Stimulated activated CD4-positive, alpha-beta T cell treated with anti-CD3 and anti-CD28 coated beads, Interleukin-2, amount 100 ng/mL, for 4 hours (primary cell): Measurements from ENCODE around the gene KIF3B.
"Not testable (repeated sequence)": the region's sequence is repeated elsewhere in the genome, so short reads cannot be mapped to it uniquely, and the experiment has no call there.

Source experiments
- DNase-seq: peaks from one replicate; pipeline ENCODE4 v3.0.0-alpha.2; 2020; ENCODE audit warnings: low read depth

KIF3B gene

GRCh38 chr20:32277361-32278198 lies at the start of gene KIF3B:
Gene KIF3B (plus strand): TSS chr20:32277651. CDS start chr20:32309778, 32,127 bp downstream.
- DNase-seq = peak; percentile 82

- no peak for DNase-seq
Measured at GRCh38 chr20:32227744-32228688, 49.4 kb upstream of the KIF3B start.

GRCh38 chr20:32229251-32229747 lies 48.2 kb upstream of the KIF3B start:
- no peak for DNase-seq

- DNase-seq = no peak
Measured at GRCh38 chr20:32230707-32231106, 46.7 kb upstream of the KIF3B start.

GRCh38 chr20:32231245-32231644 lies 46.2 kb upstream of the KIF3B start:
- no peak for DNase-seq

GRCh38 chr20:32231847-32232246 lies 45.6 kb upstream of the KIF3B start:
- DNase-seq = peak; percentile 9

GRCh38 chr20:32232326-32232886 lies 45.0 kb upstream of the KIF3B start:
- no peak for DNase-seq

- DNase-seq = no peak
Measured at GRCh38 chr20:32233286-32233685, 44.2 kb upstream of the KIF3B start.

- DNase-seq = no peak
Measured at GRCh38 chr20:32234135-32234808, 43.2 kb upstream of the KIF3B start.

GRCh38 chr20:32235331-32236047 lies 42.0 kb upstream of the KIF3B start:
- no peak for DNase-seq

- no peak for DNase-seq
Measured at GRCh38 chr20:32236048-32236533, 41.4 kb upstream of the KIF3B start.

GRCh38 chr20:32236819-32237218 lies 40.6 kb upstream of the KIF3B start:
- no peak for DNase-seq

- no peak for DNase-seq
Measured at GRCh38 chr20:32237419-32237818, 40.0 kb upstream of the KIF3B start.

- DNase-seq = no peak
Measured at GRCh38 chr20:32238483-32239425, 38.7 kb upstream of the KIF3B start.

- DNase-seq = no peak
Measured at GRCh38 chr20:32240205-32240604, 37.2 kb upstream of the KIF3B start.

GRCh38 chr20:32241807-32242206 lies 35.6 kb upstream of the KIF3B start:
- DNase-seq = no peak

- DNase-seq = no peak
Measured at GRCh38 chr20:32244150-32244823, 33.2 kb upstream of the KIF3B start.

GRCh38 chr20:32244959-32245358 lies 32.5 kb upstream of the KIF3B start:
- no peak for DNase-seq

GRCh38 chr20:32246208-32246607 lies 31.2 kb upstream of the KIF3B start:
- DNase-seq = not testable (repeated sequence)
